Trophoblast cell (in vitro differentiated cells and primary cell): ENCODE results near the gene ARNT2.
A peak's percentile ranks its signal among the peaks of the same experiment; 100 is the strongest.

Experiments
- DNase-seq, 2 donors: peaks; one replicate each; pipeline ENCODE4 v3.0.0-alpha.2; 2016
- H2AFZ ChIP-seq: 2 replicates; pipeline ENCODE4 v1.6.1; 2013; ENCODE audit warnings: low read length, moderate library complexity, mild to moderate bottlenecking; ENCODE audit not compliant: insufficient read depth, poor library complexity
- H2AK5ac ChIP-seq: 2 replicates; pipeline ENCODE4 v1.6.1; 2013; ENCODE audit warnings: mild to moderate bottlenecking, low read length
- H2BK120ac ChIP-seq: 2 replicates; pipeline ENCODE4 v1.6.1; 2013; ENCODE audit warnings: low read length, mild to moderate bottlenecking, moderate library complexity; ENCODE audit not compliant: insufficient read depth, poor library complexity
- H2BK12ac ChIP-seq: 2 replicates; pipeline ENCODE4 v1.6.1; 2013; ENCODE audit warnings: mild to moderate bottlenecking, low read length, moderate library complexity
- H2BK5ac ChIP-seq: 2 replicates; pipeline ENCODE4 v1.6.1; 2013; ENCODE audit warnings: low read length, low read depth, moderate library complexity, mild to moderate bottlenecking; ENCODE audit not compliant: poor library complexity
- H3K14ac ChIP-seq: 2 replicates; pipeline ENCODE4 v1.6.1; 2013; ENCODE audit warnings: mild to moderate bottlenecking, low read length
- H3K18ac ChIP-seq: 2 replicates; pipeline ENCODE4 v1.6.1; 2013; ENCODE audit warnings: mild to moderate bottlenecking, low read length
- H3K23ac ChIP-seq: 2 replicates; pipeline ENCODE4 v1.6.1; 2013; ENCODE audit warnings: low read length
- H3K27ac ChIP-seq: 2 replicates; pipeline ENCODE4 v1.5.1; 2013; ENCODE audit warnings: low read depth, mild to moderate bottlenecking, inconsistent platforms, low read length, moderate library complexity
- H3K27me3 ChIP-seq: 2 replicates; pipeline ENCODE4 v1.6.1; 2013; ENCODE audit warnings: inconsistent platforms, mild to moderate bottlenecking, low read length, moderate library complexity; ENCODE audit not compliant: insufficient read depth
- H3K36me3 ChIP-seq, 2 experiments: 1 replicate in 1 of 2; 2 replicates in 1 of 2; pipeline ENCODE4 v1.6.1; 2013; ENCODE audit warnings: low read length in 2 of 2, mild to moderate bottlenecking in 2 of 2, moderate library complexity in 1 of 2; ENCODE audit not compliant: insufficient read depth in 2 of 2, control insufficient read depth in 1 of 2
- H3K4ac ChIP-seq: 2 replicates; pipeline ENCODE4 v1.6.1; 2013; ENCODE audit warnings: low read depth, mild to moderate bottlenecking, low read length, moderate library complexity
- H3K4me1 ChIP-seq, 2 experiments: 1 replicate in 1 of 2; 2 replicates in 1 of 2; pipeline ENCODE4 v1.6.1; 2013; ENCODE audit warnings: low read length in 2 of 2, mild to moderate bottlenecking in 2 of 2, moderate library complexity in 1 of 2; ENCODE audit not compliant: insufficient read depth in 2 of 2, control insufficient read depth in 1 of 2
- H3K4me2 ChIP-seq: 2 replicates; pipeline ENCODE4 v1.6.1; 2013; ENCODE audit warnings: inconsistent platforms, mild to moderate bottlenecking, low read length, moderate library complexity
- H3K4me3 ChIP-seq: 2 replicates; pipeline ENCODE4 v1.5.1; 2013; ENCODE audit warnings: mild to moderate bottlenecking, low read depth, low read length, inconsistent platforms
- H3K79me1 ChIP-seq: one replicate; pipeline ENCODE4 v1.6.1; 2013; ENCODE audit warnings: low read length
- H3K79me2 ChIP-seq: 2 replicates; pipeline ENCODE4 v1.6.1; 2013; ENCODE audit warnings: low read length, mild to moderate bottlenecking; ENCODE audit not compliant: control insufficient read depth, insufficient read depth, poor library complexity
- H3K9ac ChIP-seq: 2 replicates; pipeline ENCODE4 v1.6.1; 2013; ENCODE audit warnings: mild to moderate bottlenecking, low read length
- H3K9me3 ChIP-seq: 2 replicates; pipeline ENCODE4 v1.6.1; 2013; ENCODE audit warnings: low read depth, mild to moderate bottlenecking, control low read depth, inconsistent platforms, low read length; ENCODE audit not compliant: insufficient read depth
- H4K12ac ChIP-seq: 2 replicates; pipeline ENCODE4 v1.6.1; 2013; ENCODE audit warnings: low read depth, mild to moderate bottlenecking, low read length, moderate library complexity
- H4K8ac ChIP-seq: 2 replicates; pipeline ENCODE4 v1.6.1; 2013; ENCODE audit warnings: low read depth, mild to moderate bottlenecking, low read length, moderate library complexity
- H4K91ac ChIP-seq: one replicate; pipeline ENCODE4 v1.6.1; 2013; ENCODE audit warnings: low read depth, mild to moderate bottlenecking, low read length, moderate library complexity
- WGBS: extraction: QIAGEN DNeasy Blood & Tissue Kit; methylation state at CpG from one replicate; pipeline ENCODE4 v1.1.7; 2013; ENCODE audit warnings: missing lambda C conversion rate; ENCODE audit not compliant: insufficient read length, insufficient coverage; ENCODE audit errors: extremely low coverage; 5-methylcytosine and 5-hydroxymethylcytosine counted together

ARNT2 gene

GRCh38 chr15:80630981-80631380 is 226.8 kb downstream of the ARNT2 start:
- Histone ChIP-seq H3K27ac (no peak overlapping the region), H3K18ac (no peak overlapping the region), H3K9me3 (no peaks in the 10 kb centered on the region), H2BK12ac (no peak overlapping the region), H4K91ac (no peak overlapping the region), H3K4me3 (no peak overlapping the region), H3K4ac (no peak overlapping the region), H3K4me2 (no peak overlapping the region), H2BK5ac (no peak overlapping the region), H4K12ac (no peak overlapping the region), H3K36me3 (no peaks in the 10 kb centered on the region), H3K4me1 (no peaks in the 10 kb centered on the region), H3K23ac (no peak overlapping the region), H2AFZ (no peak overlapping the region), H2BK120ac (no peak overlapping the region), H2AK5ac (no peak overlapping the region), H3K14ac (no peak overlapping the region), H3K27me3 (no peaks in the 10 kb centered on the region), H3K79me2 (no peaks in the 10 kb centered on the region), H4K8ac (no peak overlapping the region), H3K79me1 (no peaks in the 10 kb centered on the region), H3K9ac (no peak overlapping the region)
- WGBS = no CpG with 5 or more reads among the region's 7 CpGs
- no peak for DNase-seq

- H3K4me1 ChIP-seq = no peaks in the 10 kb centered on the region
- no peak overlapping the region for H2AFZ ChIP-seq
- H3K79me2 ChIP-seq = no peaks in the 10 kb centered on the region
- H4K8ac ChIP-seq = no peak overlapping the region
- no peak overlapping the region for H4K91ac ChIP-seq
- no peaks in the 10 kb centered on the region for H3K79me1 ChIP-seq
- H3K27ac ChIP-seq = no peak overlapping the region
- no peak overlapping the region for H2BK12ac ChIP-seq
- no peak overlapping the region for H2BK5ac ChIP-seq
- H2BK120ac ChIP-seq = no peak overlapping the region
- no peak overlapping the region for H3K9ac ChIP-seq
- H2AK5ac ChIP-seq = no peak overlapping the region
- no peak overlapping the region for H3K23ac ChIP-seq
- no peak overlapping the region for H4K12ac ChIP-seq
- H3K4me2 ChIP-seq = no peak overlapping the region
- no peaks in the 10 kb centered on the region for H3K9me3 ChIP-seq
- no peak overlapping the region for H3K4me3 ChIP-seq
- H3K4ac ChIP-seq = no peak overlapping the region
- no peak overlapping the region for H3K14ac ChIP-seq
- H3K18ac ChIP-seq = no peak overlapping the region
- no peaks in the 10 kb centered on the region for H3K27me3 ChIP-seq
- no peak for DNase-seq
- H3K36me3 ChIP-seq = no peaks in the 10 kb centered on the region
Observed at GRCh38 chr15:80633221-80633620, 229.0 kb downstream of the ARNT2 start.

- no peak overlapping the region for H2AFZ ChIP-seq
- H3K9ac ChIP-seq = no peak overlapping the region
- H4K8ac ChIP-seq = no peak overlapping the region
- H3K27me3 ChIP-seq = no peaks in the 10 kb centered on the region
- H3K23ac ChIP-seq = no peak overlapping the region
- no CpG with 5 or more reads among the region's 5 CpGs for WGBS
- H2BK120ac ChIP-seq = no peak overlapping the region
- no peak overlapping the region for H4K91ac ChIP-seq
- H3K9me3 ChIP-seq = peaks cover 7% of the 10 kb centered on the region
- H3K27ac ChIP-seq = no peak overlapping the region
- H3K18ac ChIP-seq = no peak overlapping the region
- DNase-seq = no peak
- no peak overlapping the region for H3K14ac ChIP-seq
- no peak overlapping the region for H3K4ac ChIP-seq
- H3K4me3 ChIP-seq = no peak overlapping the region
- no peaks in the 10 kb centered on the region for H3K4me1 ChIP-seq
- no peaks in the 10 kb centered on the region for H3K79me2 ChIP-seq
- no peak overlapping the region for H2BK12ac ChIP-seq
- no peak overlapping the region for H2BK5ac ChIP-seq
- H3K4me2 ChIP-seq = no peak overlapping the region
- H3K79me1 ChIP-seq = no peaks in the 10 kb centered on the region
- H4K12ac ChIP-seq = no peak overlapping the region
- no peak overlapping the region for H2AK5ac ChIP-seq
- no peaks in the 10 kb centered on the region for H3K36me3 ChIP-seq
Observed at GRCh38 chr15:80635953-80636352, 231.8 kb downstream of the ARNT2 start.

GRCh38 chr15:80636675-80637074 is 232.5 kb downstream of the ARNT2 start:
- no peak overlapping the region for H4K91ac ChIP-seq
- no CpG with 5 or more reads among the region's 7 CpGs for WGBS
- H3K4ac ChIP-seq = no peak overlapping the region
- H3K4me1 ChIP-seq = no peaks in the 10 kb centered on the region
- H4K8ac ChIP-seq = no peak overlapping the region
- H2BK120ac ChIP-seq = no peak overlapping the region
- H3K27ac ChIP-seq = no peak overlapping the region
- no peaks in the 10 kb centered on the region for H3K79me1 ChIP-seq
- H2BK12ac ChIP-seq = no peak overlapping the region
- no peak overlapping the region for H4K12ac ChIP-seq
- H3K14ac ChIP-seq = no peak overlapping the region
- H3K4me3 ChIP-seq = no peak overlapping the region
- no peaks in the 10 kb centered on the region for H3K27me3 ChIP-seq
- H2BK5ac ChIP-seq = no peak overlapping the region
- no peak overlapping the region for H3K18ac ChIP-seq
- no peak overlapping the region for H2AFZ ChIP-seq
- no peak overlapping the region for H3K23ac ChIP-seq
- no peak overlapping the region for H3K4me2 ChIP-seq
- no peak overlapping the region for H3K9ac ChIP-seq
- H3K79me2 ChIP-seq = no peaks in the 10 kb centered on the region
- H3K9me3 ChIP-seq = peaks cover 7% of the 10 kb centered on the region
- no peaks in the 10 kb centered on the region for H3K36me3 ChIP-seq
- DNase-seq = peak in 1 of 2 donors; percentile 6
- no peak overlapping the region for H2AK5ac ChIP-seq
